WERI-Rb-1 (cell line): ENCODE measurements around the gene GET3.

Experiments used
- DNase-seq: peaks from one replicate; pipeline ENCODE4 v3.0.0-alpha.2; 2020
- H3K27ac ChIP-seq: fragments of 250-450 bp; sonication (Bioruptor Pico); 2 replicates; pipeline ENCODE4 v1.5.1; 2020; ENCODE audit warnings: mild to moderate bottlenecking, moderate library complexity
- H3K27me3 ChIP-seq: fragments of 250-450 bp; sonication (Bioruptor Pico); 2 replicates; pipeline ENCODE4 v1.5.1; 2021; ENCODE audit warnings: mild to moderate bottlenecking, low read depth, moderate library complexity; ENCODE audit not compliant: insufficient read depth, severe bottlenecking
- H3K36me3 ChIP-seq: fragments of 250-450 bp; sonication (Bioruptor Pico); 2 replicates; pipeline ENCODE4 v1.5.1; 2020; ENCODE audit warnings: mild to moderate bottlenecking, moderate library complexity
- H3K4me3 ChIP-seq: 2 replicates; pipeline ENCODE4 v1.5.1; 2011; ENCODE audit warnings: low read depth, mild to moderate bottlenecking, control low read depth, low read length
- H3K9me3 ChIP-seq: fragments of 250-450 bp; sonication (Bioruptor Pico); 2 replicates; pipeline ENCODE4 v1.5.1; 2021; ENCODE audit warnings: mild to moderate bottlenecking, moderate library complexity; ENCODE audit not compliant: severe bottlenecking
- TF ChIP-seq, protein P1 (sequence below): IDR thresholded peaks from 2 replicates; pipeline ENCODE4 v1.5.1; 2011; ENCODE audit warnings: low read depth, mild to moderate bottlenecking, control low read depth, inconsistent platforms, low read length

The GET3 gene

DNA sequence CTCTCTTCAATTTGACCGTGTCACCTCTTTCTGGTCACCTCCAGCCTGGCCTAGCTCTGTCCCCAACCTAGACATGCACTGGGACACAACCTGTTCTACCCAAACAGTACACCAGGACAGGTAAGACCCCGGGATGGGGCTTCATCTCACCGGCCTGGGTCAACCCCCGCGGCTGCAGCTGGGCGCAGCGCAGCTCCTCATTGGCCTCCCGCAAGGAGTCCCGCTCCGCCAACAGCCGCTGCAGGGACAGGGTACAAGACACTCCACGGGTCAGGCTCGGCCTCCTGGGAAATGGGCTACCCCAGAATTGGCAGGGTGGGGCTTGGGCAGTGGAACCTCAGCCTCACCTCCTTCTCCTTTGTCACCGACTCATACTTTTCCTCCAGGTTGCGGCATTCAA, 30.4 kb downstream of the GET3 start:
- TF ChIP-seq, protein P1, sequence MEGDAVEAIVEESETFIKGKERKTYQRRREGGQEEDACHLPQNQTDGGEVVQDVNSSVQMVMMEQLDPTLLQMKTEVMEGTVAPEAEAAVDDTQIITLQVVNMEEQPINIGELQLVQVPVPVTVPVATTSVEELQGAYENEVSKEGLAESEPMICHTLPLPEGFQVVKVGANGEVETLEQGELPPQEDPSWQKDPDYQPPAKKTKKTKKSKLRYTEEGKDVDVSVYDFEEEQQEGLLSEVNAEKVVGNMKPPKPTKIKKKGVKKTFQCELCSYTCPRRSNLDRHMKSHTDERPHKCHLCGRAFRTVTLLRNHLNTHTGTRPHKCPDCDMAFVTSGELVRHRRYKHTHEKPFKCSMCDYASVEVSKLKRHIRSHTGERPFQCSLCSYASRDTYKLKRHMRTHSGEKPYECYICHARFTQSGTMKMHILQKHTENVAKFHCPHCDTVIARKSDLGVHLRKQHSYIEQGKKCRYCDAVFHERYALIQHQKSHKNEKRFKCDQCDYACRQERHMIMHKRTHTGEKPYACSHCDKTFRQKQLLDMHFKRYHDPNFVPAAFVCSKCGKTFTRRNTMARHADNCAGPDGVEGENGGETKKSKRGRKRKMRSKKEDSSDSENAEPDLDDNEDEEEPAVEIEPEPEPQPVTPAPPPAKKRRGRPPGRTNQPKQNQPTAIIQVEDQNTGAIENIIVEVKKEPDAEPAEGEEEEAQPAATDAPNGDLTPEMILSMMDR, result no peak
- peaks cover 43% of the 10 kb centered on the region for H3K36me3 ChIP-seq

GRCh38 chr19:12769689-12770088, 32.4 kb downstream of the GET3 start:
- no peaks in the 10 kb centered on the region for H3K27me3 ChIP-seq
- DNase-seq, result peak; percentile 93
- H3K36me3 ChIP-seq, result peaks cover 35% of the 10 kb centered on the region
- TF ChIP-seq, protein P1, result peak; percentile 51
- peak overlapping the region; percentile 31 for H3K4me3 ChIP-seq
- peak overlapping the region; percentile 53 for H3K27ac ChIP-seq
- H3K9me3 ChIP-seq, result no peaks in the 10 kb centered on the region

More for the DNA sequence above, 30.4 kb downstream of the GET3 start:
- no peak for DNase-seq
- Histone ChIP-seq H3K9me3 (no peaks in the 10 kb centered on the region), H3K4me3 (no peak overlapping the region), H3K27me3 (no peaks in the 10 kb centered on the region), H3K27ac (no peak overlapping the region)

- Histone ChIP-seq H3K4me3 (no peak overlapping the region), H3K36me3 (peaks cover 25% of the 10 kb centered on the region), H3K27ac (no peak overlapping the region), H3K9me3 (no peaks in the 10 kb centered on the region), H3K27me3 (no peaks in the 10 kb centered on the region)
- TF ChIP-seq, protein P1, result no peak
- no peak for DNase-seq
Observed at GRCh38 chr19:12770922-12771321, 33.6 kb downstream of the GET3 start.

DNA sequence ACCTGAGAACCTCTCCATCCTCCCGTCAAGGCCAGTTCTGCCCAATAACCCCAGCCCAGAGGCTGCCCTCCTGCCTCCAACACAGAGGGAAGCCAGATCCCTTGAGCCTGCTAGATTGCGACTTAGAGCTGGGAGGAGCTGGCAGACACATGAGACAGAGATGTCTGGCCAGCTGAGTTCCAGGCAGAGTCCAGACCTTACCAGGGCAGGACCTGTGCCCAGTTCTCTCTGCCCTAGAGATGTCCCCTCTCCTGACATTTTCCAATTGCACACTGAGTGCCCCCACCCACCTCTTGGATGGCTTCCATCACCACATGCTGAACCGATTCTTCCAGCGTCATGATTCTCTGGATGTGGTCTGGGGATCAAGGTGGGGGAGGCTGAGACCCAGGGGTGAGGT, 35.0 kb downstream of the GET3 start:
- no peak overlapping the region for H3K27ac ChIP-seq
- DNase-seq, result no peak
- TF ChIP-seq, protein P1, result no peak
- H3K27me3 ChIP-seq, result no peaks in the 10 kb centered on the region
- peaks cover 19% of the 10 kb centered on the region for H3K36me3 ChIP-seq
- H3K4me3 ChIP-seq, result no peak overlapping the region
- no peaks in the 10 kb centered on the region for H3K9me3 ChIP-seq

DNA sequence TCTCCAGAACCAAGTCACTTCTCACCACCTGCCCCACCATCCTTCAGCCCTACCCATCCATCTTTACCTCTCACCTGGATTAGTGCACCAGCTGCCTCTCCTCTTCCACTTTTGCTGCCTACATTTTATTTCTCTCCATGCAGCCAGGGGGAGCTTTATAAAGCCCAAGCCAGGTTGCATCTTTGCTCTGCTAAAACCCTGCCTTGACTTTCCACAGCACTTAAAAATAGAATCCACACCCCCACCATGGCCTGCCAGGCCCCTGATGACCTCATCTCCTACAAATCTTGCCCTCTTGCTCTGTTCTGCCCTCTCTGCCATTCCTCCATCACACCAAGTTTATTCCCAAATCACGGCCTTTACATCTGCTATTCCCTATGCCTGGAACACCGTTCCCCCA, 36.3 kb downstream of the GET3 start:
- peak; percentile 66 for DNase-seq
- H3K27ac ChIP-seq, result peak overlapping the region; percentile 16; the same call in 1 of the 2 replicates
- no peak overlapping the region for H3K4me3 ChIP-seq
- H3K36me3 ChIP-seq, result peaks cover 14% of the 10 kb centered on the region
- no peaks in the 10 kb centered on the region for H3K9me3 ChIP-seq
- H3K27me3 ChIP-seq, result no peaks in the 10 kb centered on the region
- TF ChIP-seq, protein P1, result peak; percentile 52
